ENCODE results near the gene MICU1. TPM values are rescaled to one million over a fixed set of nuclear protein-coding genes. Genes with fewer than 3 reads are reported as not detected.
"Not testable (repeated sequence)": the region's sequence is repeated elsewhere in the genome, so short reads cannot be mapped to it uniquely, and the experiment has no call there.

MICU1 gene
- total RNA-seq, 3 donors from 2014 or later, result 27.2 to 44.3 (median 33.9) TPM

DNA sequence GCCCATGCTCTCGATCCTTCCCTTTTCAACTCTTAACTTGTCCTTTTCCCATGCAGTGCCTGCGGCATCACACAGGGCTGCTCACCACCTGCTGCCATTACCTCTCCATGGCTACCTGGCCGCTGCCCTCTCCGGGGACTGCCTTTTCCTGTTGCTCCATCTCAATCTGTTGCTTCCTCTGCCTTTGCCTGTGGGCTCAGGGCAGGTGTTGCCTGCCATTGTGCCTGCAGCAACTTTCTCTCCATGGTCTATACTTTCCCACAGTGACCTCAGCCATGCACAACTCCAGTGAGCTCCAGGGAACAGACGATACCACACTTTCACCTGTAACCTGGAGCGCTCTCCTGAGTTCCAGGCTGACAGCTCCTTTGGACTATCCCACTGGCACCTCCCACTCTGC, 274.4 kb downstream of the MICU1 start:
- intact Hi-C loops (cut with DNase I; ENCODE audit: low total_unique reads), result no loop called here
- no peak overlapping the region for H3K4me3 ChIP-seq
- H3K36me3 ChIP-seq, result no peaks in the 10 kb centered on the region
- TF ChIP-seq POLR2AphosphoS5 (IDR thresholded peaks at IDR 0.05) (no peak), POLR2A (IDR thresholded peaks at IDR 0.05) (no peak)
- TF ChIP-seq, protein P1, sequence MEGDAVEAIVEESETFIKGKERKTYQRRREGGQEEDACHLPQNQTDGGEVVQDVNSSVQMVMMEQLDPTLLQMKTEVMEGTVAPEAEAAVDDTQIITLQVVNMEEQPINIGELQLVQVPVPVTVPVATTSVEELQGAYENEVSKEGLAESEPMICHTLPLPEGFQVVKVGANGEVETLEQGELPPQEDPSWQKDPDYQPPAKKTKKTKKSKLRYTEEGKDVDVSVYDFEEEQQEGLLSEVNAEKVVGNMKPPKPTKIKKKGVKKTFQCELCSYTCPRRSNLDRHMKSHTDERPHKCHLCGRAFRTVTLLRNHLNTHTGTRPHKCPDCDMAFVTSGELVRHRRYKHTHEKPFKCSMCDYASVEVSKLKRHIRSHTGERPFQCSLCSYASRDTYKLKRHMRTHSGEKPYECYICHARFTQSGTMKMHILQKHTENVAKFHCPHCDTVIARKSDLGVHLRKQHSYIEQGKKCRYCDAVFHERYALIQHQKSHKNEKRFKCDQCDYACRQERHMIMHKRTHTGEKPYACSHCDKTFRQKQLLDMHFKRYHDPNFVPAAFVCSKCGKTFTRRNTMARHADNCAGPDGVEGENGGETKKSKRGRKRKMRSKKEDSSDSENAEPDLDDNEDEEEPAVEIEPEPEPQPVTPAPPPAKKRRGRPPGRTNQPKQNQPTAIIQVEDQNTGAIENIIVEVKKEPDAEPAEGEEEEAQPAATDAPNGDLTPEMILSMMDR (IDR thresholded peaks at IDR 0.05), result no peak
- H3K4me1 ChIP-seq, result peaks cover 14 to 18% of the 10 kb centered on the region in 2 donors
- H3K27me3 ChIP-seq, result no peaks in the 10 kb centered on the region
- peak overlapping the region; percentile 35 to 84 for H3K27ac ChIP-seq
- no peaks in the 10 kb centered on the region for H3K9me3 ChIP-seq
- DNase-seq (ENCODE audit: low spot score in 2 of 2), result no peak

DNA sequence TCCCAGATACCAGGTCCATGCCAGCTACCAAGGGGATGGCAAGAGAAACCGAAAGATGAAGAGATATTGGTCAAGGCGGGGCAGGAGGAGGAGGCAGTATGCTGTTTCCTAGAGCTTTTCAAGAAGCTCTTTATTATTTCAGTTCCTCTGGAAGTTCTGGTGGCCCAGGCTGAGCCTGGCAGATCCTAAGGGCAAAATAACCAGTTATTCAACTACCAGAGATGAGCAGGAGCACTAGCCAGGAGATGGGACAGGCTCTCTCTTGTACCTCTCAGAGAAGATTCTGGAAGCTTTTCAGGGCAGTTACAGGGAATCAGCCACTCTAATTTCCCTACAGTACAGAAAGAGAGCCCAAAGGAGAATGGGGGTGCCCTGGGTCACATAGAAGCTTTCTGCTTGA, 276.4 kb downstream of the MICU1 start:
- peak in 1 of 2 donors; percentile 83 for DNase-seq (ENCODE audit: low spot score in 2 of 2)
- intact Hi-C loops (cut with DNase I; ENCODE audit: low total_unique reads), result no loop called here
- Histone ChIP-seq H3K27ac (peak overlapping the region; percentile 82 to 84), H3K27me3 (no peaks in the 10 kb centered on the region), H3K4me3 (peak overlapping the region in 2 of 3 donors; percentile 18 to 33), H3K36me3 (no peaks in the 10 kb centered on the region), H3K9me3 (no peaks in the 10 kb centered on the region), H3K4me1 (peaks cover 14 to 18% of the 10 kb centered on the region in 2 donors)
- no peak for TF ChIP-seq POLR2A (IDR thresholded peaks at IDR 0.05)
- peak in 1 of 3 donors; percentile 38 for TF ChIP-seq POLR2AphosphoS5 (IDR thresholded peaks at IDR 0.05)
- TF ChIP-seq, protein P1 (IDR thresholded peaks at IDR 0.05), result no peak

DNA sequence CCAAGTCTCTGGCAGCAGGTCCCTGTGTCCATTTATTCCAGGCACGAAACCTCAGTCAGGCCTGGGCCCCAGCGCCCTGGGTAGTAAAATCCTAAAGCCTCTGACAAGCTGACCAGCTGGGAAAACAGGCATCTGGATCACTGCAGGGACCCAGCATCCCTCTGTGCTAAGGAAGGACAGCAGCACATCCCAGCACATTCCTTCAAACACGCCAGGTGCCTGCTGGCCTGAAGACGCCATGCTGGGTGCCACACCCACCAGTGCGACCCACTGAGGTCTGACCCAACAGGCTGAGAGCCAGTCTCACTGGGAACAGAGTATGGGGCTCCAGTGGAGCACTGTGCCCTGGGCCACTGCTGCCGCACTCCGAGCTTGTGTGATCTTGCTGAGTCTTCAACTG, 277.6 kb downstream of the MICU1 start:
- Histone ChIP-seq H3K27ac (peak overlapping the region; percentile 82 to 84), H3K27me3 (no peaks in the 10 kb centered on the region), H3K36me3 (no peaks in the 10 kb centered on the region), H3K4me3 (no peak overlapping the region), H3K4me1 (peaks cover 13 to 15% of the 10 kb centered on the region in 2 donors), H3K9me3 (no peaks in the 10 kb centered on the region)
- intact Hi-C loops (cut with DNase I; ENCODE audit: low total_unique reads), result no loop called here
- DNase-seq (ENCODE audit: low spot score in 2 of 2), result no peak
- no peak for TF ChIP-seq POLR2A (IDR thresholded peaks at IDR 0.05)
- TF ChIP-seq, protein P1 (IDR thresholded peaks at IDR 0.05), result no peak
- no peak for TF ChIP-seq POLR2AphosphoS5 (IDR thresholded peaks at IDR 0.05)

DNA sequence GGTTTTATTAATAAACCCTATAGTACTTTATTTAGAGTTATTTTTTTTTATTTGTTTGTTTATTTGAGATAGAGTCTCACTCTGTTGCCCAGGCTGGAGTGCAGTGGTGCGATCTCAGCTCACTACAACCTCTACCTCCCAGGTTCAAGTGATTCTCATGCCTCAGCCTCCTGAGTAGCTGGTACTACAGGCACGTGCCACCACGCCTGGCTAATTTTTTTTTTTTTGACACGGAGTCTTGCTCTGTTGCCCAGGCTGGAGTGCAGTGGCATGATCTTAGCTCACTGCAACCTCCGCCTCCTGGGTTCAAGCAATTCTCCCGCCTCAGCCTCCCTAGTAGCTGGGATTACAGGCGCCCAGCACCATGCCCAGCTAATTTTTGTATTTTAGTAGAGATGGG, 279.8 kb downstream of the MICU1 start:
- H3K9me3 ChIP-seq; DNase-seq (ENCODE audit: low spot score in 2 of 2); H3K27ac ChIP-seq; H3K36me3 ChIP-seq; H3K4me3 ChIP-seq; H3K4me1 ChIP-seq; intact Hi-C loops (cut with DNase I; ENCODE audit: low total_unique reads); H3K27me3 ChIP-seq: not testable (repeated sequence)

DNA sequence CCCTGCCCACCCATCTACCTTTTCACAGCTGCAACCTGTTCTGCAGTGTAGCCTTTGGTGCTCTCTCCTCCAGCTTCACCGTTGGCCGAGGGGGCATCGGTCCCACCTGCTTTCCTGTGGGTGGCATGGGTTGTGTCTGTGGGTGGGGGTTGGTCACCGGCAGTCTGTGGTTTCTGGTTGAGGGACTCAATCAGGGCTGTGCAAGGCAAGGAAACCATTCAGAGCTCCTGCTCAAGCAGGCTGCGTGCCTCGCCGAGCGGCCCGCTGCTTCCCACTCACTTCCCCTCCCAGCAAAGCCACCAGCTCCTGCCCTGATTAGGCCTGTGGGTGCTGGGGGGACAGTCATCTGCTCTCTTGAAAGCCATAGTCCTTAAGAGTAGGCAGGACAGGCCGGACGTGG, 280.9 kb downstream of the MICU1 start:
- H3K27me3 ChIP-seq, result no peaks in the 10 kb centered on the region
- intact Hi-C loops (cut with DNase I; ENCODE audit: low total_unique reads), result no loop called here
- peaks cover 6% of the 10 kb centered on the region for H3K36me3 ChIP-seq
- peaks cover 5% of the 10 kb centered on the region in 2 donors for H3K4me1 ChIP-seq
- peak overlapping the region in 1 of 2 donors; percentile 29 for H3K27ac ChIP-seq
- H3K9me3 ChIP-seq, result no peaks in the 10 kb centered on the region
- H3K4me3 ChIP-seq, result no peak overlapping the region
- DNase-seq (ENCODE audit: low spot score in 2 of 2), result no peak
- TF ChIP-seq, protein P1 (IDR thresholded peaks at IDR 0.05), result no peak
- TF ChIP-seq POLR2A (IDR thresholded peaks at IDR 0.05), result no peak
- TF ChIP-seq POLR2AphosphoS5 (IDR thresholded peaks at IDR 0.05), result no peak

DNA sequence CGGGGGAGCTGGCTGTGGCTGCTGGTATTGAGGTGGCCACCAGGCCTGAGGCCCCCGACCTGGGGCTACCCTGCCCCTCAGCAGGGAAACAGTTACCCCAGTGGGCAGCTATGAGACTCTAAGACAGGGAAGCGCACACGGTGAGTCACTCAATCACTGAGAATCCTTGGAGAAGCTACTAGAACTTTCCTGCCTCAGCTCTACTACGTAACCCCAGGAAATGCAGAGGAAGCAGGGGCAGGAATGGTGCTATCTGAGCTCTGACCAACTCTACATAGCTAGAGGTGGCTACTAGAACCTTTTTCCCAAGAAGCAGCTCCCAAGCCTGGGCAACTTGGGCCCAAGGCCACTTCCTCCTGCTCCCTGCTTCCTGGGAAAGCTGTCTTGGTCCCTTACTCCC, 283.0 kb downstream of the MICU1 start:
- Histone ChIP-seq H3K27ac (peak overlapping the region in 1 of 2 donors; percentile 73), H3K36me3 (peaks cover 6% of the 10 kb centered on the region), H3K4me1 (no peaks in the 10 kb centered on the region), H3K4me3 (no peak overlapping the region), H3K27me3 (no peaks in the 10 kb centered on the region), H3K9me3 (no peaks in the 10 kb centered on the region)
- TF ChIP-seq POLR2AphosphoS5 (IDR thresholded peaks at IDR 0.05) (no peak), POLR2A (IDR thresholded peaks at IDR 0.05) (no peak)
- TF ChIP-seq, protein P1 (IDR thresholded peaks at IDR 0.05), result no peak
- no peak for DNase-seq (ENCODE audit: low spot score in 2 of 2)
- intact Hi-C loops (cut with DNase I; ENCODE audit: low total_unique reads), result no loop called here
